SIG-M5 treated with dmso at 0.1 percent for 504 hours (cell line): ENCODE results near the gene TFB1M.

Experiments
- DNase-seq: peaks from one replicate; lab custom pipeline; 2025; ENCODE audit not compliant: unreplicated experiment; lab: John Stamatoyannopoulos, UW

The TFB1M gene

DNA sequence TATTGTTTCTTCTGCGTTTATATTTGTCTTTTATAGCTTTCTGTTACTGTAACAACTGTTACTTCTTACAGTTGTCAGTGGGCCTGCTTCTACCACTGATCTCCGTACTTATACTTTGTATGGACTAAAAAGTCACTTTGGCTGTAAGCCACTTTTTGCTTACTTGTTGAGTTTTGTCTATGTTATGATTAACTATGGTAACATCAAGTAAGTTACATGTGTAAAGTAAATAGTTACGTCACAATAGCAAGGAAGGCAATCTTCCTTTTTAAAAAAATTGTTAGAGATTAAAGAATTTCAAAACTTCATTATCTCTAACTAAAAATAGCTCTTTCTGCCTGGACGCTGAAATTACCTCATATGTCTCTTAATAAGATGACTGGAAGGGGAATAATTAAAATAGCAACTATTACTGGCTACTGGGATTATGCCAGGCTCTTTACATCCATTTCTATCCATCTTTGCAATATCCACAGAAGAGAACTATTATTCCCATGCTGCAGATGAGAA is 10.9 kb downstream of the TFB1M start:
- DNase-seq = no peak

DNA sequence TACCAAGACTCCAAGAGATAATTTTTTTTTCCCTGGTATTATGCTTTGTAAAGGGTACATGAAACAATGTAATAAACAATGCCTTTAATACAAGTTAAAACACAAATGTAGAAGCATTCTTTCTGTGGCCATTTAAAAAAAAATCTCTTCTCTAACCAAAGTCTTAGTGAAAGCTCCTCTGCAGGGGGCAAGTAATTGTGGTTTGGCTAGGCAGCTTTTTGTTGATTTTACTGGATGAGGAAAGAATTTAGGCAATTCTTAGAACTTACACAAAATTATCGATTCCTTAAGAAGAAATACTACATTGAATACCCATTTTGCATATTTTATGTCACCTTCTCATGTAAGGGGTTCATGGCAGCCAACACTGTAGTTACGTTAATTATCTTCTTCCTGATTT is 12.4 kb downstream of the TFB1M start:
- DNase-seq = no peak

DNA sequence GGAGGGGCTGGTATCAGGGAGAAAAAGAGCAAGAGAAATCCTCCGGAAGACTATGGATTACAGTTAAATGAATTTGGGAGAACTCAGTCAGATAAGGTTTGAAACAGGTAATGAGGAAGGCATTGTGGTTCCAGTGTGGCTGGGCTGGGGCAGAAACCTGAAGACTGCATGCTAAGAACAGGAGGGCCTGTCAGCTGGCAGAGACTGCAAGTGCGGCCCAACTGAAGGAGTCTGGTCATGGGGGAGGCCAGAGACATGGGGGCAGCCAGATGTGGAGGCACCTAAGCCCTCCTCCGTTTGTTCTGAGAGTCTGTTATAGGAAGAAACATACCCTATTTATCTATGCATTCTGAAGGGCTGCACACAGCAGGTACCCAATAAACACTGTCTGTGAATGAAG is 16.6 kb downstream of the TFB1M start:
- DNase-seq = no peak

DNA sequence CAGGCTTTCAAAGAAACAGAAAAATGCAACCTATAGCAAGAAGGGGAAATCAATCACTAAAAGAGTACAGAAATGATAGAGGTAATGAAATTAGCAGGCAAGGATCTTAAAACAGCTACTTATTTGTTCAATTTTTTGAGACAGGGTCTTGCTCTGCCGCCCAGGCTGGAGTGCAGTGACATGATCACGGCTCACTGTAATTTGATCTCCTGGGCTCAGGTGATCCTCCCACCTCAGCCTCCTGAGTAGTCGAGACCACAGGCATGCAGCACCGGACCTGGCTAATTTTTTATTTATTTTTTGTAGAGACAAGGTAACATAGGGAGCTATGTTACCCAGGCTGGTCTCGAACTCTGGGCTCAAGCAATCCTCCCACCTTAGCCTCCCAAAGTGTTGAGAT is 21.6 kb downstream of the TFB1M start:
- no peak for DNase-seq

DNA sequence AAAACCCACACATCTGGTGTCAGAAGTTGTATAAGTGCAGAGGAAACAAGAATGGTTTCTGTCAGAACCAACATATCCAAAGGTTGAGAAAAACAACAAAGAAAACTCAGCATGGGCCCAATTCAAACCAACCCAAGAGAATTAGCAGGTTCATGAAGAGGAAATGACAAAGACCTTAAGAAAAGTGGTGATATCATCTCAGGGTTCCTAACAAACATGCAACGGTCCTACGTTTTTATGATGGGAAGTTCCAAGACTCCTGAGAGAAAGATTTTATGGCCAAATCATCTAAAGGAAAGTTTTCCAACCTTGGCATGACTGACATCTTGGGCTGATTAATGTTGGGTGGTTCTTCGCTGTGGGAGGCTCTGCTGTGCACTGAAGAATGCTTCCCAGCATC is 23.0 kb downstream of the TFB1M start:
- DNase-seq = no peak

DNA sequence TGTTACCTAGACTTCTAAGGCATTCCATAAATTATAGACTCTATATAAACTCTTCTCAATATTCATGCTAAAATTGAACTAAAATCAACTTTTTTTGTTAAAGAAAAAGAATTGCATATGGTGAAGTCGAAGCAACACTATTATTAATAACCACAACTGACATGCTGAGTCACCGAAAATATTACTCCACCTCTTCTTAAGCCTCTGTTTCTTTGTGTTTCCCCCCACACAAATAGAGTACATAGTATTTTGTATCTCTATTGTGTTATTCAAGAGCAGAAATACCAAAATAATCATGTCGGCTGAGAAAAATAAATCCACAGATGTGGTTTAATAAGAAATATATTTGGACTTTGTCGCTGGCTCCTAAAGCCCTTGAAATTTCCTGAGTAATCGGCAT is 23.8 kb downstream of the TFB1M start:
- DNase-seq = no peak

DNA sequence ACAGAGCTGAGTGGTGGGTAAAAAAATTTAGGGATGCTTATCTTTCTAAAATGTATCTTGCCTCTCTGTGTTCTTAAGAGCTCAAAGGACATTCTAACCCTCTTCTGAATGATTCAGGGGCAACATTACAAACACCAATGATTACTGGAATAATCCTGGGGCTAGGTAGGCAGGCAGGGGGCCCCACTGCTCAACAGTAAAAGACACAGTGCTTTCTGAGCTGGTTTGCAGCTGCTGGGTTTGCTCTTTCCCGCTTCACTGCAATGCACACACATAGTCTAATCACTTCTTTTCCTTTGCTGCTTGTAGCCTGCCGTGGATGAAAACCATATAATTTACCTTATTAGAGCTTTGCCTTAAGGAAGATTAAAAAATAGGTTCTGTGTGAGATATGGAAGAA is 26.5 kb downstream of the TFB1M start:
- no peak for DNase-seq

DNA sequence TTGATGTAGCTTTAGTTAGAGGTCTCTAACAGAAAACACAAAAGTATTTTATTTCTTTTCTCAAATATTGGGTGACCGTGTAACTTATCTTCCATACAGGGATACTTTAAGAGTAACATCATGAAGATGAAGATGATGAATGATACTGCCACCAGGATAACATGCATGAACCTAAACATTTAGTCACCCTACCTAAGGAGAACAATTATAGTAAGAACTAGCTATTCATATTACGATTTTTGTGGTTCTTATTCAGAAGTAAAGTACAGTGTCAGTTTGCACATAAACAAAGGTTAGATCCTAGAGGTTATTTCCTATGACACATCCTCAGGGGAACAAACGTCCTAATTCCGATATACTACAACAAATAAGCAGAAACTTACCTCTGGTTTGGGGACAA is 29.5 kb downstream of the TFB1M start:
- DNase-seq = no peak

DNA sequence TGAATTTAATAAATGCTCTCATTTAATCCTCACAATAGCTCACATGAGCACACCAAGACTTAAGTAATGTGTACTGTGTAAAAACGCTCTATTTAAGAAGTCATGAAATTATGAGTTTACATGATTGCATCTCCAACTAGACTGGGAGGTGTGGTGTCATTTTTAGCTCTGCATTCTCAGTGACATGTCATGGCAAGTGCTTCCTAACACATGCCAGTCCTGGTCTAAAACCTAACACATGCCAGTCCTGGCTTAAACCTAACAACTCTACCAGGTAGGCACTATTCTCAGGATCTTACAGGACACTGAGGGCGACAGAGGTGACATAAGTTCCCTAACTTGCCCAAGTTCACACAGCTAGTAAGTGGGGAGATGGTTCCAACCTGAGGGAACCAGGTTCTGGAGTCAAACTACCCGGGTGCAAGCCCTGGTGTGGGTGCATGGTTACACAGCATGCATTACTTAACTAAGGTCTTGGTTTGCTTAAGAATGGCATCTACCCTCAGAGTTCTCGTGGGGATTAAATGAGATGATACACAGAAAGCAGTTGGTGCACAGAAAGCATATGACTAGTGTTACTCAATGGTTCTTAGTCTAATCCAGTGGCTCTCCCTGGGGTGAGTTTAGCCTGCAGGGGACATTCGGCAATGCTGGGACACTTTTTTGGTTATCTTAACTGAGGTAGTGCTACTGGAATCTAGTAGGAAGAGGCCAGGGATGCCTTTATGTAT is 35.8 kb downstream of the TFB1M start:
- no peak for DNase-seq

DNA sequence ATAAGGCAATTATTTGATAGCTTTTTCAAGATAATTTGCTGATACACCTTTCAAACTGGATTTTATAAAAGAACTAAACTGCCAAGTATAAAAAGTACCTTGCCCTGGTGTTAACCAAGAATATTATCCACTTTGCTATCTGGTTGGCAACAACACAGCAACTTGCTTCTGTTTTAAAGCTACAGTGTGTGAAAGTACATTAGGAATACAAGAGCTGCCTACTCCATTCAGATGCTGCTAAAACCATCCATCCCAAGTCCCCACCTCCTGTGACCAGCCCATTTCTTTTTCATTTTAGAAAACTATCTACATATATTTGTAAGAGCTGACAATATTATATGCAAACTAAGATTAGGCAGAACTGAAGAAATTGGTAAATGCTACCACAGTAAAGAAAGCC is 37.6 kb downstream of the TFB1M start:
- no peak for DNase-seq

DNA sequence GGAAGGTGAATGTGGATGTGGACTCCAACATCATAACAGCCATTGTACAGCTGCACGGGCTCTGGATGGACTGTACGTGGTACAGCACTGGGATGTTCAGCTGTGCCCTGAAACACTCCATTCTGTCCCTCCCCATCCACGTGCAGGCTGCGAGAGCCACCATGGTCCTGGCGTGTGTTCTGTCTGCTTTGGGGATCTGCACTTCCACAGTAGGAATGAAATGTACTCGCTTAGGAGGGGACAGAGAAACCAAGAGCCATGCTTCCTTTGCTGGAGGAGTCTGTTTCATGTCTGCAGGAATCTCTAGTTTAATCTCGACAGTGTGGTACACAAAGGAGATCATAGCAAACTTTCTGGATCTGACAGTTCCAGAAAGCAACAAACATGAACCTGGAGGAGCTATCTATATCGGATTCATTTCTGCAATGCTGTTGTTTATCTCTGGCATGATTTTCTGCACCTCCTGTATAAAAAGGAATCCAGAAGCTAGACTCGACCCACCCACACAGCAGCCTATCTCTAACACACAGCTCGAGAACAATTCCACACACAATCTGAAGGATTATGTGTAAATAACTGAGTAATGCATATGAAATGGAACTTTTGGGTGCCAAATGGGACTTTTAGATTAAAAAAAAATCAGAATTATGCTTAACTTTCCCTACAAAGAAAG is 38.3 kb downstream of the TFB1M start:
- DNase-seq = no peak

DNA sequence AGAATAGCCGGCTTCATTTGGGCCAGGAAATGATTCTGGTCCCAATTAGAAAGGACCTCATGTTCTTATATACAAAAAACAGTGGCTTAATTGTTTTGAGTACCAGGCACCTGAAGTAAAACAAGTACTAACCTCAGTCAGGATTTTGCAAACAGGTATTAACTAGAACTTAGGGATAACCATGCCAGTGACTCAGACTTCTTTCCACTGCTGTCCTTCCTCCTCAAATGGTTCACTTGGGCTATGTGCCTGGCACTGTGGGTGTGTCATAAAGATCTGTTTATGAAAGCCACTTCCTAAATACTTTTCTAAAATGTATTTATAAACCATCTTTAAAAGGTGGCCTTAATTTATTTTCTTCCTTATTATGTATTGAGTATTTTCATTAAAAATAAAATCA is 39.8 kb downstream of the TFB1M start:
- DNase-seq = no peak

DNA sequence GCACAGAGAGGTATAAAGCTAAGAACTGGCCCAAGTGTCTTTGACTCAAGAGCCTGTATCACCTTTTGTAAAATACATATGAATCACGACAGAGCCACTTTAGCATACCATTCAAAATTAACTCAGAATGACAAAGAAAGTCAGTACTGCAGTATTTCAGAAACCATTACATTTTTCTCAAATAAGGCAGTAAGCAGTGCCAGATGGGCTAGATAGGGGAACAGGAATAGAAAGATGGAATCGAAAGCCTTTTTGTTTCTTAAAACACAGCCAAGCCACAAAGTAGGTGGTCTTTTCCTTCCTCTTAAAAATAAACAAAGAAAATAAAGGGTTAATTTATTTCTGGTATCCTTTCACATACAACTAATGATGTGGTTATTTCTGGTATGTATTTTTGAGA is 40.2 kb downstream of the TFB1M start:
- no peak for DNase-seq

DNA sequence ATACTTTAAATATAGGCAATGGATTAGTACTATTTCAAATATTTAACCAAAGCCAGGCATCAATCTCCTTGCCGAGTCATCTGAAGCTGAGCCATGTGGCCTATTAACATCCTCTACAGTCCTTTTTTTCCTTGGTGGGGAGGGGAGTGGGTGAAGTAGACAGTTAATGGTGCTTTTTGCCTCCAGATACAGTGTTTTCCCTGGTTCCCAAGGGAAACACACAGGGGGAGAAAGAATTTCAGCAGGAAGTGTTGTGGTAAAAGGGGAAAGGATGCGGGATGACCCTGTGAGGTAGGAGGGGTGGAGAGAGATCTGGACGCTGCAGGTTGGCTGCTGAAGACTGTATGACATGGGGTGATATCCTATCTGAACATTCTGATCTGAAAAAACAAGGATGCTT is 40.9 kb downstream of the TFB1M start:
- DNase-seq = no peak

DNA sequence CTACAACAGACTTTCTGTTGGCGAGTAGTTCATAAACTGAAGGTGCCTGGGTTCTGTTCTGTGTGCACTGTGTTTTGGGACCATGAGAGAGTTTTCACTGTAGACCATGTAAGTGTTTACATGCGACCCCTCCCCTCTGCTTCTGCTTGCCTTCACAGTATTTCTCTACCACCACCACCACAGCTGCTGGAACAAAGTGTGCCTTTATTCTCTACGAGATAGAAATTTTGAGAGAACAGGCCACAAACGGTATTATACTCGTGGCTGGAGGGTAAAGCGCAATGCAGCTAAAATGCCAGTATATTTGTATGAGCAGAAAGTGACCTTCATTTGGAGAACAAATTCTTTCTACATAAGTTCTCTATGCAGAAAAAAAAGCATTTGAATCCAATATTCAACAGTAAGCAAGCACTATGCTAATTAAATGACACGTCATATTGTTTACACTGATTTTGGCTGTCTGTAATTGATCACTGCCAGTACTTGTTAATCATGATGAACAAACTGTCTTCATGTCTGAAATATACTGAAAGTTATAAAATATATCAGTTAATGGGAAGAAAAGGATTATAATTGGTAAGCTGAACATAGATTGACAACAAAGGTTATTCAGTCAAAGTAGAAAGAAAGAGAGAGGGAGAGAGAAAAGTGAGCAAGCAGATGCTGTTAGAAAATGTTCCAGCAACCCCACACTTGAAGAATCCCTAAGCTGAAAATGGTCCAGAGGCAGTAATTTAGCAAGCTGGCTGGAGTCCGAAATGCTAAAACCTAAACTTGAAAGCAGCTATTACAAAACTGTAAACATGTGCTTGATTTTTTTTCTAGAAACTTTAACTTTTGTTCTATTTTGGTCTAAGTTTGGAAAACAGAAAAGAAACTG is 41.7 kb downstream of the TFB1M start:
- DNase-seq = no peak

DNA sequence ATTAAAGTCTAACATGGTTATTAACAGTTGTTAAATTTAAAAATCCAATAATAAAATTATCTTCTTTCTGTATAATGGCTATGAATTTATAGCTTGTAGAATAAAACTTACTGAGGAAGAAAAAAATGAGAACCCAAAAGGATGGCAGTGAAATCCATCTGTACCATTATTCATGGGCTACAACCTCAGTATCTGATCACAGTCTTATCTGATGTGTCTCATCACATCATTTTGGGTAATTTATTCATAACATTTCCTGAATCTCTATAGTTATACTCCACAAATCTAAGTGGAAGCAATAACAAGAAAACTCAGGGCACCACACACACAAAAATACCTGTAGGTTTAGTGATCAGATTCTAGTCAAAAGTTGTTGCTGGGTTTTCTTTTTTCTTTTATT is 43.1 kb downstream of the TFB1M start:
- no peak for DNase-seq

DNA sequence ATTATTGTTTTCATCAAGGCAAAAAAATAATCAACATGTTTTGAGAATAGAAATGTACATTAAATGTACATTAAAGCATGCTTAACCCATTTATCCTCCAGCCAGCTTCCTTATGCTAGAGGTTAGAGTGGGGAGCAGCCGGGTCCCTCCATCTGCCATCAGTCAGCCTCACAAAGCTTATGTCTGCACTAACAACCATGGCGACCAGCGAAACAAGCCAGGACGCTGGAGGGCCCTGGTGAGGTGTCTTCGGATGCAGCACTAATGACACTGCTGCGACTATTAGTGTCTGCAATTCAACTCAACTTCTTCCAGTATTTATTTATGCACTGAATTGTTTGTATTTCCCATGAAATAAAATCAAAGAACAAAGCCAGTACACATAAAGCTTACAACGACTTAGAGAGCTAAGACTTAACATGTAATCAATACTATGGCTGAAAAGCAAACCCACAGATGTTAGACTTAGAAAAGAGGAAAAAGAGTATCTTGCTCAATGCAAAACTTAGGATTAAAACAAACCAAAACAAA is 43.7 kb downstream of the TFB1M start:
- no peak for DNase-seq

DNA sequence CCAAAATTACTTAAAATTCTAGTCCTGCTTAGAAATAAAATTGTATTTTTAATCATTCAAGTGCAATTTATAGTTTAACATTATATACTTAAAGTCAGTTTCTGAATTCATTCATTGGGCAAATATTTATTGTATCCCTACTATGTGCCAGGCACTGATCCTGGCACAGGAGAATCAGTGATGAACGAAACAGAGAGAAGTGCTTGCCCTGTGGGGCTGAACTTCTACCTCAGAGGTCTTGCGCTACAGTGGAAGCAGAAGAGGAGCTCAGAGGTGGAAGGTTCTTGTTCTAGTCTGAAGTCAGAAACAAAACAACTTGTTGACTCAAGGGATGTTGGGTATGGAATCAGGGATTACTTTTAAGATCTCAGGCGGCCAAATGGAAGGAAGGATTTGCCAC is 44.5 kb downstream of the TFB1M start:
- no peak for DNase-seq

DNA sequence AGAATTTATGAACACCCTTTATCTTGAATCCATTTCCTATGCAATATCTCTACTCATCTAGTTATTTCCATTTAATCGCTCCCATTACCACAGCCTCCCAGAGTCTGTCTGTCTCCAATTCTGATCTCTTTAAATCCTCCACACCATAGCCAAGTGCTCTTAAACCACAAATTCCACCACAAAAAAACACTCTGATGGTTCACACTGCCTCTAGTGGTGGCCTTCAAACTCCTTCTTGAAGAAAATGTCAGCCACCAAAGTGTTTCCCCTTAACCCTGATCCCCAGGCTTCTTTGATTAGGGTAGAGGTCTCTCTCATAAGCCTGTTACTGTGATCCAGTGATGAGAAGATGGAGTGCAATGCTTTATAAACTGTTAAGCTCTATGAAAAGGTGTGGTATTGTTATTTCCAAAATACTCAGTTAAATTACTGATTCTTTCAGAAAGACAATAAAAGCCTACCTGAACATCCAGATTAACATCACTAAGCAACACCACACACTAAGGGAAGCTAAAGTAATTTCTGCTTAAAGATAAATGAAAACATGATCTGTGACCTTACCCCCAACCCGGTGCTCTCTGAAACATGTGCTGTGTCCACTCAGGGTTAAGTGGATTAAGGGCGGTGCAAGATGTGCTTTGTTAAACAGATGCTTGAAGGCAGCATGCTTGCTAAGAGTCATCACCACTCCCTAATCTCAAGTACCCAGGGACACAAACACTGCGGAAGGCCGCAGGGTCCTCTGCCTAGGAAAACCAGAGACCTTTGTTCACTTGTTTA is 46.0 kb downstream of the TFB1M start:
- peak; percentile 15 for DNase-seq

DNA sequence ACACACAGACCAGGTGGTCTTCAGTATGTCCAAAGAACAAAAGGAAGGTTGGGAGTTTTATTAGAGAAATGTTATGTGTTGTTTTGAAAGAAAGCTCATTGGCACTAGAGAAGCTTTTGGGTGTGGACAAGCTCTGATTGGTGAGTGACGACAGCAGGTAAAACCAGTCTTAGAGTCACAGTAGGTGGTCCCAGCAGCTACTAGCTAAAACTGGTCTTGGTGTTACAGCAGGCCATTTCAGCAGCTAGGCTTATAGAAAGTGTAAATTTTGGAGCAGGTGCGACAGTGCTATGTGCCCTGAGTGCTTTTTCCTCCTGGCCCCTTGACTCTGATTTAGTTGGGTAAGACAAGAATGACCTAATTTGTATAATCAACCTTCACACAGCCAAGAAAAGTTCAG is 46.9 kb downstream of the TFB1M start:
- no peak for DNase-seq
